Right renal cortex interstitium (tissue), 3 donors: ENCODE data around the gene CAPN7. TPM values are rescaled to one million over a fixed set of nuclear protein-coding genes. Genes with fewer than 3 reads are reported as not detected.

ENCODE experiments used
- DNase-seq, 3 donors: peaks; one replicate each; pipeline ENCODE4 v3.0.0-alpha.2; 2013; ENCODE audit warnings: low read depth in 3 of 3, low spot score in 2 of 3
- polyA plus RNA-seq, 3 donors: library from polyadenylated mRNA; unstranded; fragments of 120-200 nt; gene quantifications; one replicate each; pipeline ENCODE4 v1.2.1, GENCODE V29; 2013; ENCODE audit not compliant: insufficient read length in 3 of 3

The CAPN7 gene
- polyA plus RNA-seq, 3 donors = 46.6 to 48.6 (median 47.5) TPM

- DNase-seq = no peak
These were observed 65.8 kb downstream of the CAPN7 start for GRCh38 chr3:15271785-15272381.

- DNase-seq = no peak
These were observed 66.6 kb downstream of the CAPN7 start for GRCh38 chr3:15272426-15273196.

GRCh38 chr3:15273227-15273626 is 67.2 kb downstream of the CAPN7 start:
- DNase-seq = no peak

GRCh38 chr3:15276028-15276724 is 70.1 kb downstream of the CAPN7 start:
- DNase-seq = no peak

- no peak for DNase-seq
These were observed 71.9 kb downstream of the CAPN7 start for GRCh38 chr3:15277861-15278500.

GRCh38 chr3:15279205-15279604 is 73.2 kb downstream of the CAPN7 start:
- DNase-seq = no peak

GRCh38 chr3:15279671-15280402 is 73.8 kb downstream of the CAPN7 start:
- no peak for DNase-seq

- no peak for DNase-seq
These were observed 74.9 kb downstream of the CAPN7 start for GRCh38 chr3:15280853-15281532.

- DNase-seq = no peak
These were observed 75.8 kb downstream of the CAPN7 start for GRCh38 chr3:15281817-15282216.

GRCh38 chr3:15283702-15284101 is 77.7 kb downstream of the CAPN7 start:
- no peak for DNase-seq

GRCh38 chr3:15284121-15284889 is 78.3 kb downstream of the CAPN7 start:
- DNase-seq = no peak

- no peak for DNase-seq
These were observed 80.0 kb downstream of the CAPN7 start for GRCh38 chr3:15286022-15286421.

GRCh38 chr3:15287565-15288330 is 81.7 kb downstream of the CAPN7 start:
- no peak for DNase-seq

- DNase-seq = no peak
These were observed 82.4 kb downstream of the CAPN7 start for GRCh38 chr3:15288331-15289035.

- DNase-seq = no peak
These were observed 83.6 kb downstream of the CAPN7 start for GRCh38 chr3:15289661-15290060.

GRCh38 chr3:15290736-15291135 is 84.7 kb downstream of the CAPN7 start:
- DNase-seq = no peak

- no peak for DNase-seq
These were observed 85.8 kb downstream of the CAPN7 start for GRCh38 chr3:15291589-15292541.
